ENCODE data around the gene ADAMTS2. TPM values are rescaled to one million over a fixed set of nuclear protein-coding genes. Genes with fewer than 3 reads are reported as not detected.

Gene ADAMTS2
- total and polyA plus RNA-seq, 4 experiments from 2014 or later, result 0.07 TPM; not detected in 3

DNA sequence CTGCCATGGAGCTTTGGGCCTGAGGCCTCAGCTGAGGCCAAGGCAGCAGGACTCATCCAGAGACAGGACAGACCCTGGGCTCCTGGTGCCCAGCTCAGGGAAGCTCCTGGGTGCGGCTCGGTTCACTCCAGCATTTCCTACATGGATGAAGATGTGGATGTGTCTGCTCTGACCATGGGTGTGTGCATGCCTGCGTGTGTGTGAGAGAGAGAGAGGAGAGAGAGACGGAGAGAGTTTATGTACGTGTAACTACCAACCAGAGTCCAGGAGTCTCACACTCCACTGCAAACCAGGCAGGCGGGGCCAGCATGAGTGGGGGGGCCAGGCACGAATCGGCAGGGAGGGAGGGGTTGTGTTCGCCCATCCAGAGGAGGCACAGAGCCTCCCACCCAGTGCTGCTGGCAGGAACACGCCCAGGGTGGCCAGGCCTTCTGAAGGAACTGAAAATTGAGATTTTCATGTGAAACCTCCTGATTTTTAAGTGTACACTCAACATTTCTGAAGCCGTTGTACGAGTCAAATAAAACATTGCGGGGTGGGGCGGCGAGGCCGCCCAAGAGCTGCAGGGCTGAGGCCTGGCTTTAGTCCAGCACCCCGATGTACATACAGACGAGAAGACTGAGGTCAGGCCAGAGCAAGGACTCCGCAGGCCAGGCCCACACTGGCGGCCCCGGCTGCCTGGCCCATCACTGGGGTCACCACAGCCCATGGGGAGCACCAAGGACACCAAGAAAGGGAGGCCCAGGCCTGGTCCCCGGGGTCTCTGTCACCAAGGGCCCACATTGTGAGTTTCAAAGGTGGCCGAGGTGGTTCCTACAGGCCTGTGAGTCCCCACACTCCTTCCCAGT, 88.7 kb downstream of the ADAMTS2 start:
- CTCF ChIA-PET (ENCODE audit: partially characterized antibody), result no interaction called here
- Mint-ChIP-seq H3K4me3 (no peak overlapping the region), H3K27me3 (peaks cover 3% of the 10 kb centered on the region in 2 donors), H3K27ac (no peak overlapping the region), H3K4me1 (no peaks in the 10 kb centered on the region), H3K9me3 (peaks cover 0 to under 1% (median 0%) of the 10 kb centered on the region in 8 donors), H3K36me3 (no peaks in the 10 kb centered on the region)
- Histone ChIP-seq H3K4me3 (ENCODE audit: low read length in 2 of 2) (no peak overlapping the region), H3K27ac (ENCODE audit: low read depth, low read length) (no peak overlapping the region), H3K9me3 (ENCODE audit: control insufficient read depth in 1 of 2, low read length in 2 of 2) (no peaks in the 10 kb centered on the region), H3K36me3 (ENCODE audit: insufficient read depth, low read length) (no peaks in the 10 kb centered on the region), H3K4me1 (ENCODE audit: insufficient read depth, low read length) (no peaks in the 10 kb centered on the region), H3K27me3 (ENCODE audit: insufficient read depth, low read length) (no peaks in the 10 kb centered on the region)
- DNase-seq, result no peak
- intact Hi-C loops (cut with micrococcal nuclease), result no loop called here
- POLR2A ChIA-PET (ENCODE audit: partially characterized antibody), result no interaction called here

- H3K4me3 Mint-ChIP-seq, result no peak overlapping the region
- no peaks in the 10 kb centered on the region for H3K9me3 ChIP-seq (ENCODE audit: control insufficient read depth in 1 of 2, low read length in 2 of 2)
- no peaks in the 10 kb centered on the region for H3K4me1 ChIP-seq (ENCODE audit: insufficient read depth, low read length)
- intact Hi-C loops (cut with micrococcal nuclease), result no loop called here
- ChIA-PET CTCF (ENCODE audit: partially characterized antibody) (no interaction called here), POLR2A (ENCODE audit: partially characterized antibody) (no interaction called here)
- no peaks in the 10 kb centered on the region for H3K27me3 ChIP-seq (ENCODE audit: insufficient read depth, low read length)
- H3K4me1 Mint-ChIP-seq, result no peaks in the 10 kb centered on the region
- H3K36me3 Mint-ChIP-seq, result no peaks in the 10 kb centered on the region
- no peak overlapping the region for H3K27ac Mint-ChIP-seq
- no peak overlapping the region for H3K4me3 ChIP-seq (ENCODE audit: low read length in 2 of 2)
- H3K9me3 Mint-ChIP-seq, result peaks cover 0 to 2% (median 0%) of the 10 kb centered on the region in 8 donors
- H3K36me3 ChIP-seq (ENCODE audit: insufficient read depth, low read length), result no peaks in the 10 kb centered on the region
- DNase-seq, result peak in 1 of 5 donors; percentile 29
- no peak overlapping the region for H3K27ac ChIP-seq (ENCODE audit: low read depth, low read length)
- peaks cover 3% of the 10 kb centered on the region in 2 donors for H3K27me3 Mint-ChIP-seq
These were observed 89.5 kb downstream of the ADAMTS2 start for GRCh38 chr5:179255527-179256327.

- Histone ChIP-seq H3K9me3 (ENCODE audit: control insufficient read depth in 1 of 2, low read length in 2 of 2) (no peaks in the 10 kb centered on the region), H3K4me1 (ENCODE audit: insufficient read depth, low read length) (no peaks in the 10 kb centered on the region), H3K4me3 (ENCODE audit: low read length in 2 of 2) (no peak overlapping the region), H3K27ac (ENCODE audit: low read depth, low read length) (no peak overlapping the region), H3K36me3 (ENCODE audit: insufficient read depth, low read length) (no peaks in the 10 kb centered on the region), H3K27me3 (ENCODE audit: insufficient read depth, low read length) (no peaks in the 10 kb centered on the region)
- H3K27ac Mint-ChIP-seq, result no peak overlapping the region
- no peak for DNase-seq
- H3K27me3 Mint-ChIP-seq, result peaks cover 3% of the 10 kb centered on the region in 2 donors
- H3K36me3 Mint-ChIP-seq, result no peaks in the 10 kb centered on the region
- H3K4me3 Mint-ChIP-seq, result no peak overlapping the region
- H3K9me3 Mint-ChIP-seq, result peaks cover 0 to 2% (median 0%) of the 10 kb centered on the region in 8 donors
- intact Hi-C loops (cut with micrococcal nuclease), result no loop called here
- ChIA-PET POLR2A (ENCODE audit: partially characterized antibody) (no interaction called here), CTCF (ENCODE audit: partially characterized antibody) (no interaction called here)
- no peaks in the 10 kb centered on the region for H3K4me1 Mint-ChIP-seq
These were observed 90.5 kb downstream of the ADAMTS2 start for GRCh38 chr5:179254638-179255271.

DNA sequence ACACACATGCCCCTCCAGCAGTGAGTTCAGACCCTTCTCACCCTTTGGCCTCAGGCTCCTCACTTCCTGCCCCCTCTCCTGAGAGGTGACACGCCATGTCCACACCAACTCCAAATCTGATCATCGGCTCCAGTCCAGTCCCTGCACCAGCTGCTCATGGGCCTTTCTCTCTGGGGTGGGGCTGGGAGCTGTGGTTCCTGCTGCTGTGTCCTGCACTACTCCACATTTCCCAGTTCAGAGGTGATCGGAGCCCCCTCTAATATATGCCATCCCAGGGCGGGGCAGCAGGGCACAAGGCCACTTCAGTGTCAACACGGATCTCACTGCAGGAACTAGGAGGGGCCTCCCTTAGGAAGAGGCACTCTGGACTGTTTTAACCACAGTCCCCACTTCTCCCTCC, 91.5 kb downstream of the ADAMTS2 start:
- Mint-ChIP-seq H3K4me3 (no peak overlapping the region), H3K27me3 (peaks cover 1 to 3% of the 10 kb centered on the region in 2 donors), H3K4me1 (no peaks in the 10 kb centered on the region), H3K27ac (no peak overlapping the region), H3K9me3 (peaks cover 0 to 2% (median 0%) of the 10 kb centered on the region in 8 donors), H3K36me3 (no peaks in the 10 kb centered on the region)
- Histone ChIP-seq H3K36me3 (ENCODE audit: insufficient read depth, low read length) (no peaks in the 10 kb centered on the region), H3K4me1 (ENCODE audit: insufficient read depth, low read length) (no peaks in the 10 kb centered on the region), H3K27me3 (ENCODE audit: insufficient read depth, low read length) (no peaks in the 10 kb centered on the region), H3K27ac (ENCODE audit: low read depth, low read length) (no peak overlapping the region), H3K9me3 (ENCODE audit: control insufficient read depth in 1 of 2, low read length in 2 of 2) (no peaks in the 10 kb centered on the region), H3K4me3 (ENCODE audit: low read length in 2 of 2) (no peak overlapping the region)
- intact Hi-C loops (cut with micrococcal nuclease), result no loop called here
- no peak for DNase-seq
- POLR2A ChIA-PET (ENCODE audit: partially characterized antibody), result no interaction called here
- CTCF ChIA-PET (ENCODE audit: partially characterized antibody), result no interaction called here

DNA sequence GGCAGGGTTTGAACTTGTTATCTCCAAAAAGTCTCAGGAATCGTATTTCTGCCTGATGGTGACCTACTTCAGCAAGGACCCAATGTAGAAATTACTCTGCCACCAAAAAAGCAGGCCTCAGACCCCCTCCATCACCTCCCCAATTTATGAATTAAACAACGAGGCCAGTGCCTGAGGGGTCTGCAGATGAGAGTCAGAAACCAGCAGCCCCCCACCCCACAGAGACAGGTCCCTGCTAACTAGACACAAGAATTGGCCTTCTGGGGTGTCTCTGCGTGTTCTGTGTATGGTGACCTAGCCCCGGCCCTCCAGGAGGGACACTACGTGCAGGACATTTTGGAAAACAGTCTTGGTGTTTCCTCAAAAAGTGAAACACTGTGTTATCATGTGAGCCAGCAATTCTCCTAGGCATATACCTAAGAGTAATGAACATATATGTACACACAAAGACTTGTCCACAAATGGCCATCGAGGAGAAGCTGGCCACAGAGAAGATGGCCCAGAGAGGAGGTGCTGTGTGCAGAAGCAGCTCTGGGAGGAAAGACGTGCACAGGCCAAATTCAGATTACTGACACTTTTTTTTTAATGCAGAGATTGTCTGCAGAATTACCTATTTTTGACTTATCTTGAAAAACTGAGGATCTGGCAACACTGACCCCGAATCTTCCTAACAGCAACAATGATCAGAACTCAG, 93.8 kb downstream of the ADAMTS2 start:
- Histone ChIP-seq H3K4me1 (ENCODE audit: insufficient read depth, low read length) (no peaks in the 10 kb centered on the region), H3K27me3 (ENCODE audit: insufficient read depth, low read length) (no peaks in the 10 kb centered on the region), H3K36me3 (ENCODE audit: insufficient read depth, low read length) (no peaks in the 10 kb centered on the region), H3K9me3 (ENCODE audit: control insufficient read depth in 1 of 2, low read length in 2 of 2) (no peaks in the 10 kb centered on the region), H3K27ac (ENCODE audit: low read depth, low read length) (no peak overlapping the region), H3K4me3 (ENCODE audit: low read length in 2 of 2) (no peak overlapping the region)
- intact Hi-C loops (cut with micrococcal nuclease), result no loop called here
- no peak overlapping the region for H3K4me3 Mint-ChIP-seq
- H3K4me1 Mint-ChIP-seq, result no peaks in the 10 kb centered on the region
- H3K36me3 Mint-ChIP-seq, result no peaks in the 10 kb centered on the region
- H3K9me3 Mint-ChIP-seq, result peaks cover 0 to 13% (median 10%) of the 10 kb centered on the region in 8 donors
- H3K27ac Mint-ChIP-seq, result no peak overlapping the region
- ChIA-PET POLR2A (ENCODE audit: partially characterized antibody) (no interaction called here), CTCF (ENCODE audit: partially characterized antibody) (no interaction called here)
- DNase-seq, result no peak
- H3K27me3 Mint-ChIP-seq, result peaks cover 3% of the 10 kb centered on the region in 2 donors

DNA sequence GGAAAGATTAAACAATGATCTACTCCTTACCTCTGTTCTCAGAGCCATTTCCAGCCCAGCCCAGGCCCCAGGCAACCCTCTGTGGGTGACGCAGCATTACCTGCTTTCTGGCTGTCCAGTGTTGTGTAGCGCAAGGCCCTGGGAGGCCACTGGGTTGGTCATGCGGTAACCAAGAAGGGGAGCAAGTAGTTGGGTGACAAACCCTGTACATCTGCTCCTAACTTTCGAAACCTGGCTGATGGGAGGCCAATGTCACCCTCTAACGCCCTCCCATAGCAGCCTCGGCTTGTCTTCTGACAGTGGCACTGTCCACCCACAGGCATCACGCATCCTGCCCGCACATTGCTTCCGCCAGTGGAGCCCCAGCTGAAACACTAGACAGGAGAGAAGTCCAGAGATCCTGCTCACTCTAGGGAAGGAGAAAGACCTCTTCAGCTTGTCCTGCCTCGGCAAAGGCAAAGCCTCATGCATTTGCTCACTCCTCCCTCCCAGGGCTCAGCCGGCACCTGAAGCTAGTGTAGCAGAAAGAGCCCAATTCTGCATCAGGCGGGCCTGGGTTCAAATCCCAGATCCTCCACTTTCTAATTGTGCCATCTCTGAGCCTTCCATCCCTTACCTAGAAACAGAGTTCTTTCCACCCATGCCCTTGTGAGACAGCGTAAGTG, 94.6 kb downstream of the ADAMTS2 start:
- Mint-ChIP-seq H3K4me1 (no peaks in the 10 kb centered on the region), H3K27me3 (peaks cover 3% of the 10 kb centered on the region in 2 donors), H3K27ac (no peak overlapping the region), H3K9me3 (peaks cover 0 to 20% (median 15%) of the 10 kb centered on the region in 8 donors), H3K4me3 (no peak overlapping the region), H3K36me3 (no peaks in the 10 kb centered on the region)
- no peak for DNase-seq
- Histone ChIP-seq H3K9me3 (ENCODE audit: control insufficient read depth in 1 of 2, low read length in 2 of 2) (no peaks in the 10 kb centered on the region), H3K36me3 (ENCODE audit: insufficient read depth, low read length) (no peaks in the 10 kb centered on the region), H3K27me3 (ENCODE audit: insufficient read depth, low read length) (no peaks in the 10 kb centered on the region), H3K4me1 (ENCODE audit: insufficient read depth, low read length) (no peaks in the 10 kb centered on the region), H3K27ac (ENCODE audit: low read depth, low read length) (no peak overlapping the region), H3K4me3 (ENCODE audit: low read length in 2 of 2) (no peak overlapping the region)
- ChIA-PET POLR2A (ENCODE audit: partially characterized antibody) (no interaction called here), CTCF (ENCODE audit: partially characterized antibody) (no interaction called here)
- intact Hi-C loops (cut with micrococcal nuclease), result no loop called here

Measured in CD4-positive, alpha-beta memory T cell (primary cell).